H54 (cell line): ENCODE results near the gene SCN4A.

ENCODE experiments used
- DNase-seq: peaks from one replicate; pipeline ENCODE4 v3.0.0; 2011; ENCODE audit warnings: low spot score, mixed read lengths; ENCODE audit not compliant: insufficient read length
- FAIRE-seq: peaks from 3 replicates; lab custom pipeline; 2011; peaks lifted over from hg19 to GRCh38; lab: Jason Lieb, UNC
- POLR2A ChIP-seq: IDR thresholded peaks from 2 replicates; pipeline ENCODE4 v1.6.1; 2011; ENCODE audit warnings: low read depth, mild to moderate bottlenecking, low read length

The SCN4A gene

DNA sequence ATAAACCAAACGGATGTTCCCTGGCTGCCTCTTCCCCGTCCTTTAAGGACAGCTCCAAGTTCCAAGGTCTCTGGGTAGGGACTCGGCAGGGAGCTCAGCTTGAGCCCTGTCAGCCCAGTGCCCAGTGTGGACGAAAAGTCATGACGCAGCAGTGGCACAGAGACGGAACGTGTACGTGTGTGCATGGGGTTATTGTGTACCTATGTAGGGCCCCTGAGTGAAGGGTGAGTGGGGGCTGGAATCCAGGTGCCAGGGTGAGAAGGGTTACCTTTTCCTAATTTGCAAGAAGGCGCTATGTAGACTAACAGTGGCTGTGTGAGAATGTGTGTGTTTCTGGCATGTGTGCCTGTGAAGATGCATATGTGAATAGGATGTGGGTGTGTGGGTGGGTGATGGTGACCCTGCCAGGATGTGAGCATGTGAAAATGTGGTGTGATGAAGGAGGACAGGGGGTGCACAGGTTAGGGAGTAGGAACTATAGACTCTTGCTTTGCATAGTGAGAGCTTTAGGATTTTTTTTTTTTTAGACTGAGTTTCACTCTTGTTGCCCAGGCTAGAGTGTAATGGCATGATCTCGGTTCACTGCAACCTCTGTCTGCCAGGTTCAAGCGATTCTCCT is 6.0 kb downstream of the SCN4A start:
- DNase-seq (no peak), FAIRE-seq (no peak)
- TF ChIP-seq POLR2A, result no peak

DNA sequence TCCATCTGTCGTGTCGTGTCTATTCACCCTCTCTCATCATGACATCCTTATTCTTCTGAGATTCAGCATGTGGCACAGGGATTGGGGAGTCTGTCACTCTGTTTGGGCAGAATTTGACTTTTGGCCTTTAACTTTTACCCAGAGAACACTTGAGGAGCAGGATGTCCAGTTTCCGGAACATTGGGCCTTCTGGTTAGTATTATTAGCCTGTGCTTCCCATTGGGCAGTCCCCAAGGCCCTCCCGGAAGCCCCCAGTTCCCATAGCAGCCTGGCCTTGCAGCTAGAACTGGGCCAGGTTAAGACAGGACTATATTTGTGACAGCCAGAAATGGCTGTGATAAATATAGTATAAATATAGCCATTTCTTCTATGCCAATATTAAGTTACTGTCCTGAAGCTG is 9.6 kb downstream of the SCN4A start:
- FAIRE-seq (no peak), DNase-seq (no peak)
- TF ChIP-seq POLR2A, result no peak

DNA sequence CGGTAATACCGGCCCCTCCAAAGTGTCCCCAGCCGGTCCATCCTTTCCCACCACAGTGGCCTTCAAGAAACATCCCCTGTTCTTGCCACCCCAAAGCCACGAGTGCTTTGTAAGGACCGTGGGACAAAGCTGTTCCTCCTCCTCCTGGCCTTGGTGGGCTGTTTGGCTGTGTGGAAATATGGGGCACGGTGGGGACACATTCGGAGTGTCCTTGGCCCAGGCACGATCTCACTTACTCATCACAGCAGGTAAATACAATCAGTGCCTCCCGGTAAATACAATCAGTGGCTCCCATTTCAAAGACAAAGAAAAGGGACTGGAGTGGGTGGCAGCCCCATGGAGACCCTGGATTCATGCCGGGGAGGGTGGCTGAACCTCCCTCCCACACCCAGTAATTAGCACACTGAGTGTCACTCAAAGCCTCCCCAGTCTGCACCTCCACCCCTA is 10.4 kb downstream of the SCN4A start:
- no peak for TF ChIP-seq POLR2A
- FAIRE-seq, result no peak
- DNase-seq, result no peak

DNA sequence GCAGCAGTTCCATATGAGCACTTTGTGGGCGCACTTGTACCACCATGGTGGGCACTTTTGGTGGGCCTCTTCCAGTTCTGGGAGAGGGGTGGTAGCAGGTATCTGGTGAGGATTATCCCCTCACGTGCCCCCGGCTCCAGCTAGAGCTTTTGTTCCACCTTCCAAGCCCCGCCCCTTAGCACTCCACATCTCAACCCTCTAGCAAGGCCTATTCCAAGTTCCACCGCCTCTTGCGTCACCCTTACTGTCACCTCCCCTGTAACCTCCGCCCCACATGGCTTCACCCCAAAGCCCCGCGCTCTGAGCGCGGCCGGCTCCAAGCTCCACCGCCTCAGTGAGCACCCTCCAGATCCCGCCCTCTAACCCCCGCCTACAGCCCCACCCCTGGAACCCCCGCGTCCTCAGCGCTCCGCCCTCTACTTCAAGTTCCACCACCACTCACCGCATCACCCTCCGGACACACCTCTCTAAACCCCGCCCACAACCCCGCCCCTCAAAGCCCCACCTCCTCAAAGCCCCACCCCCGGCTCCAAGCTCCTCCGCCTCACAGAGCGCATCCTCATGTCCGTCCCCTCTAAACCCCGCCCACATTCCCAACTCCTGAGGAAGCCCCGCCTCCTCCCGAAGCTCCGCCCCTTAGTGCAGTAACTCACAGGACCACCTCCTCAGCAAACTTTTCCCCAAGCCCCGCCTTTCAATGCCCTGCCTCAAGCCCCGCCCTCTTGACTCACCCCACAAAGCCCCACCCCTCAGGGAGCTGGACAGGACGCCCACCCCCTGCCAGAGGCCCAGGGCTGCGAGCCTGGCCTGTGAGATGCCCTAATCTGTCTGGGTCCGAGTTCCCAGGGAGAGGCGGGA is 11.1 kb downstream of the SCN4A start:
- FAIRE-seq (no peak), DNase-seq (peak; percentile 72)
- TF ChIP-seq POLR2A, result no peak

DNA sequence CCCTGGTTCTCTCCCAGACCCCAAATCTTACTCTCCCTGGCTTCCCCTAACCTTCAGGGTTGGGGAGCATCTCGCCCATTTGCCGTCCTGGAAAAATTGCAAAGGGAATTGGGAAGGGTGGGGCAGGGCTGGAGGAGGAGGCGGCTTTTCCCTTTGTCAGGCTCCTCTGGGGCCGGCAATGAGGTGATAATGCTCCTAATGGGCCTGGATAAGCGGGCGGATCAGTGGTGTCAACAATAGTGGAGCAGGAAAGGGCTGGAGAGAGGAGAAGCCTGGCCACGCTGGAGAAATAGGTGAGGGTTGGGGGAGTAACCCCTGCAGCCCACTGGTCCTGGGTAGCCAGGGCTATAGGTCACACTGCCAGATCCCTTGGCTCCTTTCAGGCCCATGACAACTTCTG is 12.3 kb downstream of the SCN4A start:
- FAIRE-seq, result no peak
- no peak for DNase-seq
- TF ChIP-seq POLR2A, result no peak

DNA sequence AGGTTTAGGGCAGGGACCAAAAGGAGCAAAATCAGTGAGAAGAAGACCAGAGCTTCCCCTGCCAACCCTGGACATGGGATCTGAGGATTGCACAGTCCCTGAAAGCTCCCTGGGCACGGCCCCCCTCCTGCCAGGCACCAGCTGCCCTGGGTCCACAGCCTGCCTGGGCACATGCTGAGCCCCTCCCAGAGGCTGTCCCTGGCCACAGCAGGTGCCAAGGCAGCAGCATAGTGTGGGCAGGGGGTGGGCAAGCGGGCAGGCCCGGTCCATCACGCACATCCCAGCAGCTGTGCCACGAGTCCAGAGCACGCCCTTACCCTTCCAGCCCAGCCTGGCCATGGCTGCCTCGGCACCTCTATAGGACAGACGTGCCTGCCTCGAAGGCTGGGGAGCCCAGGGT is 12.7 kb downstream of the SCN4A start:
- DNase-seq (no peak), FAIRE-seq (no peak)
- no peak for TF ChIP-seq POLR2A

DNA sequence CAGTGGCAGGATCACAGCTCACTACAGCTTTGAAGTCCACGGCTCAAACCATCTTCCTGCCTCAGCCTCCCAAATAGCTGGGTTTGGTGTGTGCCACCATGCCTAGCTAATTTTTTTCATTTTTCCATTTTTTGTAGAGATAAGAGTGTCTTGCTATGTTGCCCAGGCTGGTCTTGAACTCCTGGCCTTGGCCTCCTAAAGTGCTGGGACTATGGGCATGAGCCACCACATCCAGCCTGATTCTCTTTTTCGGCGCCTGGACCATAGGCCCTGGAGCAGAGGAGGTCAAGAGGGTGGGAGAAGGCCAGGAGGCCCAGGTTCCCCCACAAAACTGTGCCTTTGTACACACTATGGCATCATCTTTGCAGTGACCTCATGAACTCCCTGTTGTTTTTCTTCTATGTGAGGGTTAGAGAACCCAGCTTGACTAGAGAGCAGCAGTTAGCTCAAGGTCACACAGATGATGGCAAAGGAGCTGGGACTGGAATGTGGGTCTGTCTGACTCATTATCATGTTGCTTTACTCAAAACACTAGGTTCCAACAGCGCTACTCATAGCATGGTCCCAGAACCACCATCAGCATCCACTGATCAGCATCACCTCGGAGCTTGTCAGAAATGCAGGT is 16.3 kb downstream of the SCN4A start:
- no peak for TF ChIP-seq POLR2A
- FAIRE-seq (peak; percentile 33), DNase-seq (peak; percentile 79)

DNA sequence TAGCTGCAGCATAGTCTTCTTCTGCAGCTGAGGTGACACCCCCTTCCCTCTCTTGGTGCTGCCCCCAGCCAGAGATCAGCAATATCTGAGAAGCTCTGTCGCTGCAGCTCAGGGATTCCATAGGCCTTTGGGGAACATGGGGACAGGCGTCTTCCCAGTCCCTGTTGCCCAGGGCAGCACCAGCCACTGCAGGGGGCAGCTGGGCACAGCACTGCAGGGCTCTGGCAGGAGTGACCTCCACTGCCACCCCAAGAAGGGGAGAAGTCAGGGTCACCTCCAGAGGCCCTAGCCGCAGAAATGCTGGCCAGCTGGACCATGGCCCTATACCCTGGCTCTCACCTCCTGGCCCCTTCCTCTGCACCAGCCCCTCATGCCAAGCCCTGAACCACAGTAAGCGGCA is 16.9 kb downstream of the SCN4A start:
- no peak for TF ChIP-seq POLR2A
- FAIRE-seq, result no peak
- no peak for DNase-seq

DNA sequence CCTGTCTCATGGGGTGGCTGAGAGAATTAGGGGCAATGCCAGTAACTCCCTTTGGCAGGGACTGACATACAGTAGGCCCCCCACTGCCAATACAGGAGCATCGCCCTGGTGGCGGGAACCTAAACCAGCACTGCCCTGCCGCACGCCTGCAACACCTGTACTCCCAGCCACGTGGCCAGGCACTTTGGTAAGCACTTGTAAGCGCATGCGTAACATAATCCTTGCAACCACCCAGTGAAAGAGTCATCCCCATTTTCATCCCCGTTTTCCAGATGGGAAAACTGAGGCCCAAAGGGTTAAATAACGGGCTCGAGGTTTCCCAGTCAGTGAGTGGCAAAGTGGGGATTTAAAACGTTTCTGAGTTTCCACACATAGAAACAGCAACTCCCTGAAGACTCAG is 17.5 kb downstream of the SCN4A start:
- DNase-seq (no peak), FAIRE-seq (no peak)
- TF ChIP-seq POLR2A, result no peak

DNA sequence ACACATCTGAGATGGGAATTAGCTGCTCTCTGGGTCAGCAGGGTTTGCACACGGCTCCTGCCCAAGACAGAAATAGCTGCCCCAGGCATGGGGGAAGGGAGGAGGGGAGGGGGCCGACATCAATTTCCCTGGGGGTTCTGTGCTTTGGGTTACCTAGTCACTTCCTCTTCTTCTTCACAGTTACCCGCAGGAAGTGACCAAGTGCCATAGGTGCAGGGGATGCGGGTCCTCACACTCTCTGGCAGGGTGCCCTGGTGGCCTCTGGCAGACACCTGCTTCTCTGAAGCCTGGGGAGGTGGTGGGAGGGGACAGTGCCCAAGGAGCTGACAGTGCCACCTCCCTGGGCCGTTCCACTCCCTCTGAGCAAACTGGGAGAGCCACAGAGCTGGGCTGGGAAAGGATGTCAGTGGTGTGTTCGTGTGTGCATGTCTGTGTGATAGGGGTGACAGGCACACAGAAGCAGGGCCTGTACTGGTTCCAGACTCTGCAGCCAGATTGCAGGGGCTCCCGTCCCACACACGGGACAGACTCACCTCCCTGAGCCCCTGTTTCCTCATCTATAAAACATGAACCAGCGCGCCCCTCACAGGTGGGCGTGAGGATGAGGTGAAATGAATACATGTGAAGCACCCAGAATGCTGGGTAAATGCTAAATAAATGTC is 18.2 kb downstream of the SCN4A start:
- FAIRE-seq (no peak), DNase-seq (no peak)
- no peak for TF ChIP-seq POLR2A

DNA sequence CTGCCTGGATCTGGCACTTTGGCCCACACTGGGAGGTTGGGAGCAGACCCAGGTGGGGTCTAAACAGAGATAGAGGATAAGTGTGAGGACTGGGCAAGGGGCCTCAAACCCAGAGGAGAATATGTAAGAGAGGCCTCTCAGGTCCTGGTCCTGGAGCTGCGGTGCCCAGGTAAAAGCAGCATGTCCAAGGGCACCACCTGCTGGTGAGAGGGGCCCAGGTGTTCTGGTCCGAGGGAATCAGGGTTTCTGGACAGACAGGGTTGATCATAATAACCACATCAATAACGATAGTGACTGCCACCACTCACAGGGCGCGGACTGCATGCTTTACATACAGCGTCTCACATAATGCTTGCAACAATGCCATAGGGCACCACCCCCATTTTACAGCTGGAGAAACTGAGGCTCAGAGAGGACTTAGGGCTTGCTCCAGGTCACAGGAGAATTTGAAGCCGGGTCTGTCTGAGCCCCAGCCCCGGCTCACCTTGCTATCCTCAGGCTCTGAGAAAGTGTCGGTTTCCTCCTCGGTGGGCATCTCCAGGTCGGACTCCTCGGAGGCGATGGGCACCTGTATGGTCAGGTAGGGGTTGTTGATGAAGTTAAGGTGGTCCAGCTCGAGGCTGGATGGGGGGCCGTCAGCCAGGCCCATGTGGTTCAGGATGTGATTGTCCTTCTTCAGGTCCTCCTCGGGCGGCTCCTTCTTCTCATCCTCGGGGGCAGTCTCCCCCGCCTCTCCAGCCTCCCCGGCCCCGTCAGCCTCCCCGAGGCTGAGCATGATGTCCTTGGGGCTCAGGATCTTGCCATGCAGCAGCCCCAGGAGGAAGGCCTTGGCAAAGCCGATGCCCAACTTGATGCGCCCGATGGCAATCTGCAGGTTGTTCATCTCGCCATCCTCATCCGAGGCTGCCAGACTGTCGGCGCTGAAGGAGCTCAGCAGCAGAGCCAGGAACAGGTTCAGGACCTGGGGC is 21.5 kb downstream of the SCN4A start:
- no peak for DNase-seq
- no peak for TF ChIP-seq POLR2A
- FAIRE-seq, result no peak

DNA sequence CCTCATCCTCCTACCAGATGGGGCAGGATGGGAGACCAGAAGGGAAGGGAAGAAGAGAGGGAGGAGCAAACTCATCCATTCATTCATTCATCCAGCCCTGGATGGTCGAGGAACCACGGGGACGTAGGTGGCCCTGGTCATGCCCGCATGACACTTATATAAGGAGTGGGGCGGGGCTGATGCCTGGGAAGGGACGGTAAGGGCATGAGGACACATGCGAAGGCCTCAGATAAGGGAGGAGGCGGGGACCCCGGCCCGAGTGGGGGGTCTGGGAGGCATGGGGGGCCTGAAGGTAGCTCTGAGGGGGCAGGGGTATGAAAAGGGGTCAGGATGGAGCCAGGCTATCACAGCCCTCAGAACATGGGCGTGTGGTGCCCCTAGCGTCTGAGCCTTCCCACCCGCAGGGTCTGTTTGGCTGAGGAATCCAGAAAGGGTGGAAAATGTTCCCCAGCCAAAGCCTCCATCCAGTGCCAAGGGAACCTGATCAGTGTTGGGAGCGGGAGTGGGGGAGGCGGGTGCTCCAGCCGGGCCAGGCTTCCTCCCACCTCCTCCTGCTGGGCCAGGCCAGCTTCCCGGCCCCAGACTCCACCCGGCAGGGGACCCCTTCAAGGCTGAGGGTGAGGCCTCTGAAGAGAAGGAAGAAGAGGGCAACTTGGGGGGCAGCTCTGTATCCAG is 23.0 kb downstream of the SCN4A start:
- no peak for FAIRE-seq
- no peak for TF ChIP-seq POLR2A
- DNase-seq, result no peak
